ENCODE results near the gene KIRREL2.
"Not testable (repeated sequence)": the region's sequence is repeated elsewhere in the genome, so short reads cannot be mapped to it uniquely, and the experiment has no call there.

Gene KIRREL2

GRCh38 chr19:35899547-35900214 is 43.0 kb downstream of the KIRREL2 start:
- DNase-seq, result peak; percentile 88 to 90

- DNase-seq, result no peak
Measured at GRCh38 chr19:35901055-35901644, 44.4 kb downstream of the KIRREL2 start.

- DNase-seq, result peak in 1 of 2 experiments; percentile 32
Measured at GRCh38 chr19:35901854-35902661, 45.3 kb downstream of the KIRREL2 start, which contains the start of gene HCST. Gene HCST (plus strand): TSS chr19:35902529. CDS start chr19:35902594, 65 bp downstream.

- DNase-seq, result no peak
Measured at GRCh38 chr19:35902870-35903475, 46.3 kb downstream of the KIRREL2 start.

- peak; percentile 85 to 96 for DNase-seq
Measured at GRCh38 chr19:35903550-35904179, 47.0 kb downstream of the KIRREL2 start.

- no peak for DNase-seq
Measured at GRCh38 chr19:35904311-35905068, 47.8 kb downstream of the KIRREL2 start.

GRCh38 chr19:35905178-35905727 is 48.5 kb downstream of the KIRREL2 start:
- no peak for DNase-seq

- no peak for DNase-seq
Measured at GRCh38 chr19:35907377-35907745, 50.6 kb downstream of the KIRREL2 start.

- no peak for DNase-seq
Measured at GRCh38 chr19:35908010-35908441, 51.3 kb downstream of the KIRREL2 start, which contains the start of gene TYROBP. Gene TYROBP (minus strand): TSS chr19:35908295. CDS start chr19:35908228, 67 bp downstream.

- no peak for DNase-seq
Measured at GRCh38 chr19:35908973-35909683, 52.4 kb downstream of the KIRREL2 start.

- DNase-seq, result no peak
Measured at GRCh38 chr19:35909684-35910035, 52.9 kb downstream of the KIRREL2 start.

- DNase-seq, result not testable (repeated sequence)
Measured at GRCh38 chr19:35910355-35910754, 53.6 kb downstream of the KIRREL2 start.

- no peak for DNase-seq
Measured at GRCh38 chr19:35911173-35911572, 54.5 kb downstream of the KIRREL2 start.

GRCh38 chr19:35911790-35912189 is 55.1 kb downstream of the KIRREL2 start:
- peak in 1 of 2 experiments; percentile 33 for DNase-seq

GRCh38 chr19:35913589-35913988 is 56.9 kb downstream of the KIRREL2 start:
- no peak for DNase-seq

GRCh38 chr19:35915443-35915842 is 58.7 kb downstream of the KIRREL2 start:
- DNase-seq, result no peak
